ENCODE measurements around the gene PDZRN4.
"Not testable (repeated sequence)": the region's sequence is repeated elsewhere in the genome, so short reads cannot be mapped to it uniquely, and the experiment has no call there.

Gene PDZRN4

DNA sequence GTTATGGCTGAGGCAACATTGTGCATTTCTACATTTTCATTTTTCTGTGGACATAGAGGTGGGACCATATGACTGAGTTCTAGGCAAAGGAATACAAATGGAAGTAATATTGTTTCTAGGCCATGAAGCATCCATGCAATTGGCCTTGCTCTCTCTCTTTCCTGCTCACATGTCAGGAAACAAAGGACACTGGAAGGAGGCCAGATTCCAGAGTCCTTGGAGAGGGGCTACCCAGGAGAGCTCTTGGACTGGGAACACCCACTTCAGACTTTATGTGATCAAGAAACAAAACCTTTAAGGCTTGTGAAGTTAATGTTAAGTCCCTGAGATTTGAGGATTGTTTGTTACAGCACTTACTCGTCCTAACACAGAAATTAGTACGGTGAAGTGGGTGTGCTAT, 32.8 kb downstream of the PDZRN4 start:
- DNase-seq, result no peak

GRCh38 chr12:41221491-41221890, 33.4 kb downstream of the PDZRN4 start:
- DNase-seq, result no peak

- DNase-seq, result no peak
These were observed 35.5 kb downstream of the PDZRN4 start for GRCh38 chr12:41223600-41223999.

- DNase-seq, result no peak
These were observed 35.9 kb downstream of the PDZRN4 start for GRCh38 chr12:41224066-41224465.

DNA sequence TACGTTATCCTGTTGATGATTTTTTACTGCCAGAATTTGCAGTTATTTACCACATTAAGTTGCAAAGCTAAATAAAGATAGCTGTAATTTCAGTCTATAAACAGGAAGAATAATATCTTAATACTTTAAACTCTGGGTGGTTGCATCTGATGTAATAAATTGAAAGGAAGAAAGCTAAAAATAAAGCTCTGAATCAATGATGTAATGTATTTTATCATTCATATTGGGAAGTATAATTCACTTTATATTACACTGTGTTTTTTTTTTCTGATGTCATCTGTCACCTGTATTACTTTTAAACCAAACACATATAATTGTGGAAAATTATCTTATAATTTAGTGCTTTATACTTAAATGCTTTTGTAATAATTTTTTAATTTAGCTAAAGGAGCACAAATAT, 37.1 kb downstream of the PDZRN4 start:
- no peak for DNase-seq

- DNase-seq, result no peak
These were observed 40.1 kb downstream of the PDZRN4 start for GRCh38 chr12:41228066-41228820.

- no peak for DNase-seq
These were observed 42.6 kb downstream of the PDZRN4 start for GRCh38 chr12:41230756-41231155.

DNA sequence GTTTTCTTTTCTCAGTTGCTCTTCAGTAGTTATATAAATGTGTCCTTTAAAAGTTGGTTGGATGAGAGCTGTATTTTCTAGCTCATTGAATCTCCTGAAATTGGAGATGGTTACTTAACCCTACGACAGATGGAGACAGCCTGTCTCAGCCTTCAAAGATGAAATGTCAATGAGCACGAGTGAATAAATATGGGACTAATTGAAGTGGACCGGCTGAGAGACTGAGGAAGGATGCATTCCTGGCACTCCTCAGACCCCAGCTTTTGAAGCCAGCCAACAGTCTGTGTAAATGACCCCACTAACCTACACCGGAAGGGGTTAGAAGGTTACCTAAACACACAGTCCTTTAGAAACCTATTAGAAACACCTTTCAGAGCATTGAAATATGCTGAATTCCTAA, 46.6 kb downstream of the PDZRN4 start:
- DNase-seq, result no peak

- DNase-seq, result no peak
These were observed 54.5 kb downstream of the PDZRN4 start for GRCh38 chr12:41242603-41243002.

DNA sequence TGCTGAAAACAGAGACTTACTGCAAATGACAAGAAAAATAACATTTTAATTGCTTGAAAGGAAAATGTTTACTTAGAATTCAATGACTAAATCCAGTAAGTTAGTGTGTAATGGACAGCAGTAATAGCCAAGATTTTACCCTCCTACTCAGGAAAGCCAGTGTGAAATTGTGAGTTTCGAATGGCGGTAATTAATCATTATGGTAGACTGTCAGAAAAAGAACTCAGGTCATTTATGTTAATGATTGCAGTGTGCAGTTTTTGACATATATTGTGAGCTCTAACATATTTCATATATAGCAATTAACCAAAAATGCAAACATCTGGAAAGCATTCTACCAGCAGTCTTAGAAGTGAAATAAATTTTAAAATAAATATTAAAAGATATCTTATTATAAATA, 60.3 kb downstream of the PDZRN4 start:
- DNase-seq, result no peak

DNA sequence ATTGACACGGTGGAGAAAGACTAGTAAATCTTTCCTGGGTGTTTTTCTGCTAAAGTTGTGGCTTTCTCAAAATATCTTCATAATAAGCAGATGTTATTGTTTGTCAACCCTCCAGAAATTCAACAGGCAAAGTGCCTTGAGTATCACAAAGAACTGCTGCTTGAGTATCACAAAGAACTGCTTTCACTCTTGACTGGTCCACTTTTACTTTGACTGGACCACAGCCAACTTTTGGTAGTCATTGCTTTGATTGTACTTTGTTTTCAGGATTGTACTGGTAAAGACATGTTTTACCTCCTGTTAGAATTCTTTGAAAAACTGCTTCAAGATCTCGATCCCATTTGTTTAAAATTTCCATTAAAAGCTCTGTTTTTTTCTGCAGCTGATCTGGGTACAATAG, 62.6 kb downstream of the PDZRN4 start:
- DNase-seq, result no peak

- no peak for DNase-seq
These were observed 66.1 kb downstream of the PDZRN4 start for GRCh38 chr12:41254004-41254914.

DNA sequence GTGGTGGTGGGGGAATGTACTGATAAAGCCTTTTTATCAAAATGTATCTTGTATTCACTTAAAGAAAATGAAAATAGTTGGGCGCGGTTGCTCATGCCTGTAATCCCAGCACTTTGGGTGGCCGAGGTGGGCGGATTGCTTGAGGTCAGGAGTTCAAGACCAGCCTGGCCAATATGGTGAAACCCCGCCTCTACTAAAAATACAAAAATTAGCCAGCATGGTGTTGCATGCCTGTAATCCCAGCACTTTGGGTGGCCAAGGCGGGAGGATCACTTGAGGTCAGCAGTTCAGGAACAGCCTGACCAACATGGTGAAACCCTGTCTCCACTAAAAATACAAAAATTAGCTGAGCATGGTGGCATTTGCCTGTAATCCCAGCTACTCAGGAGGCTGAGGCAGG, 75.1 kb downstream of the PDZRN4 start:
- not testable (repeated sequence) for DNase-seq

DNA sequence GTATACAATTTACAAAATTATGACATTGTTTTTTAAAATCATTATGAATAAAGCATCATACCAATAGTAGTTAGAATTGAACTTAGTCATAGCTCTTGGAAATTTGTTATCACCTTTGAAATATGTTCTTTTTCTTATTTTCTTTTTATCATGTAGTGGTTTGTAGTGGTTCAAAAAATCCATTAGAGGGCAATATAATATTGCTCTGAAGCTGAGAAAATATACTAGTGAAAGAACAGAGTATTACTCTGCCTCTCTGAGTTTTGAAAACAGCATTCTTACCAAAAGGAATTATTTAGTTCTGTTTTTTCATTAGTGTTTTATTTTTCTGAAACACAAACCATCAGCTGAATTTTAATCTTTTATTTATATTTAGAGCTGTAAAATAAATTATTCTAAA, 76.2 kb downstream of the PDZRN4 start:
- no peak for DNase-seq

DNA sequence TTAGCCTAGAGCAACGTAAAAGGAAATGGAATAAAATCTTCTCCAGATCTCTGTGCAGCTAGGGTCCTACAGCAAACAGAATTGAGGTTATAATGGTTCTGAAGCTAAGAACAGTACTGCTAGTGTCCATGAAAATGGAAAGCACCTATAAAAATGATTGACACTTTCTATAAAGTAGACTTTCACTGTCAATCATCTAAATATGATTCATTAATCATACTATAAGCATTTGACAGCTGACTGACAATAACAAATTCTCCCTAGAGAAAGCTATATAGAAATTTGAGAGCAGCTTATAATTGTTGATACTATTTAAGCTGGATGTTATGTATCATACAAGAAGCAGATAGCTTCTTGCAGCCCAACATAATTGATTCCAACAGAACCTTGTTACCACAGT, 80.9 kb downstream of the PDZRN4 start:
- DNase-seq, result no peak

- DNase-seq, result no peak
These were observed 83.4 kb downstream of the PDZRN4 start for GRCh38 chr12:41271489-41271888.

DNA sequence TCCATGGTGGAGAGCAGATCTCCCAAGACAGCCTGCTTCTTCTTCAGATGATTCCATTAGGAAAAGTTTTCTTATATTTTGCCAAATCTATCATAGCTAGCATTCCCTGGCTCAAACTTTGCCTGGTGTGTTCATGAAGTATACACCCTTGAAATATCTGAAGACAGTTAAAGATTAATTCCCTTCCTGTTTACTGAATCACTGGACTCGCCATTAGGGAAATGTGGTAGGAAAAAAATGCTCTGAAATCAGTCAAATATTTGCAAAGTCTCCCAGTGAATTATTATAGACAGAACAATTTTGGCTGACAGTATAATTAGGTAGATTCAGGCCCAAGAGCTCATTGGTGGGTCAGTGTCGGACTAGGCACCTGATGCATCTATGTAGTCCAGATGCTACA, 86.5 kb downstream of the PDZRN4 start:
- DNase-seq, result no peak

DNA sequence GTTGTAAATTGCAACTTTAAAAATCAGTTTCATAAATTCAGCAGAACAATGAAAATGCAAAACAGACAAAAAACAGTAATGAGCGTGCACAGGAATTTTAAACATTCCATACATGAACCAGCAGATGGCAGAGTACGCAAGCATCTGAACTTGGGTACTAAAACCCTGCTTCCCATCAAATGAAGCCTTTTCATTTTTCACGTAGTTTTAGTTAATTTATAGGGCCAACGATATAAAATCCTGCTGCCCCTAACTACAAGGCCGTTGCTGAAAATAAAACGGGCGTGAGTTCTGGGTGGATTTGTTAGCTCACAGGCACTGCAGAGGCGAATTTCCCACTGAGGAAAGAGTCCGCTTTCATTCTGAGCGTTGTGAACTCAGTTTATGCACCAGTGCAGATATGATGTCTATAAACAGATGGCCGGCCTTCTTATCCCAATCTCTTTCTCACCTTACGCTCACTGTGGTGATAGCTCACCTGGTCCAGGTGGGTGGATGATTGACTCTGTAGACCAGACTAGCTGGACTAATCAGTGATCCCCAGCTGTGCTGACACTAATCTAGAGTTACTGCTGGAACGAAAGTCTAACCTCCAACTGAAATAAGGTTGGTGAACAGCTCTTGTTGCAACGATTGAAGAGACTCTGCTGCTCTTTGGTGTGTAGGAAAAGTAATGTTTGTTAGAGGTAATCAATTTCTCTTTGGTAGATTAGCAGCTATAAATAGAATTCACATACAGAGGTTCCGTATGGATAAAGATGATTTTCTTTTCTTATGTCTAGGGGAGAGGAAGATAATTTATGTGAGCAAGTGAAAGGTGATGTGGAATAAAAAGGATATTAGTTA, 89.2 kb downstream of the PDZRN4 start:
- DNase-seq, result no peak

DNA sequence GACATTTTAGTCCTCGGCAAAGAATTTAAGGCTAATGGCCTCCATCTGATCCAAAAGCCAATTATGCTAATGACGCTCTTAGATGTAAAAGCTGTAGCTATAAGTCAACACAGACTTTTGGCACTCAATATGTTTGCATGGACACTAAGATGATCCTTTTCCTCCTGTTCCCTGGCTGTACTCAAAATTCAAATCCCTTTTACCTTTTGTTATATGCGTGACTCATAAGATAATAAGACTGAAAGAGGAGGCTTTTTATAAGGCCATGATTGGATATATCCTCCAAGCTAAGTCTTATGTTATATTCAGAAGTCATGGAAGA, 89.8 kb downstream of the PDZRN4 start:
- DNase-seq, result no peak

GRCh38 chr12:41280341-41281095, 92.4 kb downstream of the PDZRN4 start:
- not testable (repeated sequence) for DNase-seq

DNA sequence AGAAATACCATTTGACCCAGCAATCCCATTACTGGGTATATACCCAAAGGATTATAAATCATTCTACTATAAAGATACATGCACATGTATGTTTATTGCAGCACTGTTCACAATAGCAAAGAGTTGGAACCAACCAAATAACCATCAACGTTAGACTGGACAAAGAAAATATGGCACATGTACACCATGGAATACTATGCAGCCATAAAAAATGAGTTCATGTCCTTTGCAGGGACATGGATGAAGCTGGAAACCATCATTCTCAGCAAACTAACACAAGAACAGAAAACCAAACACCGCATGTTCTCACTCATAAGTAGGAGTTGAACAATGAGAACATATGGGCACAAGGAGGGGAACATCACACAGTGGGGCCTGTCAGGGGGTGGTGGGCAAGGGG, 97.3 kb downstream of the PDZRN4 start:
- DNase-seq, result not testable (repeated sequence)

DNA sequence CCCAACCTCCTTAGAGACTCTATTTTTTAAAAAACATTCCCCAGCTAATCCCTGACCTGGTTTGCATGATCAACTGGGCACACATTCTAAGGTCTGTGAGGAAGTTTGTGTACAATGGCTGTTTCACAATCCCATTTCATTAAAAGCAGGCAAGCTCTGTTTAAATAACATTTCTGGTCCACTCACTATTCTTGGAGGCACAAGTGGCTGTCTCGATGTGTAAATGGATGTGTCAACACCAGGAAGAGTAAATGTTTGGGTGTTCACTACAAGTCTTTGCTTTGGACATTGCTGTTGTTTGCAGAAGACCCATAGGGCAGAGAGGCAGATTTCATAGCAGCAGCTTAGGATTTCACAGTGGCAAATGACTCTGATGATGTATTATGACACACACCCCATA, 98.3 kb downstream of the PDZRN4 start:
- DNase-seq, result no peak
